ENCODE data around the gene CATSPERZ. TPM values are rescaled to one million over a fixed set of nuclear protein-coding genes. Genes with fewer than 3 reads are reported as not detected.

The CATSPERZ gene
- total RNA-seq, 1 donor from 2014 or later, result not detected

DNA sequence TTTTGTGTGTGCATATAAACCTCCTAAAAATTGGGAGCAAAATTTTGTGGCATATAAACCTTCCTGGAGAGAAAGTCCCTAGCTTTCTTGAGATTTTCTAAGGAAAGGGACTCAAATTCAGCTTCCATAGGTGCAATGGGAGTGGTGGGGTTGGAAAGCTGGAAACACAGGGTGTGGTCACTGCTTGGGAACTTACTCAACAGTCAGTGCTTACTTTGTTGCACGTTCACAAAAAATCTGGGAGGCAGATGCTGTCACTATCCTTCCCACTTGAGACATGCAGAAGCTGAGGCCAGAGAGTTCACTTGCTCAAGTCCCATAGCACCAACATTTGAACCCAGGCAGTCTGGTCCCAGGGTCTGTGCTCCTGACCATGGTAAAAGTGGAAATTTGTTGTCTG is 3.9 kb upstream of the CATSPERZ start:
- DNase-seq, result no peak
- Histone ChIP-seq H3K36me3 (no peaks in the 10 kb centered on the region), H3K27ac (replicated peaks) (no peak overlapping the region), H3K9me3 (replicated peaks) (no peaks in the 10 kb centered on the region), H3K27me3 (ENCODE audit: low read depth) (peaks cover 96% of the 10 kb centered on the region), H3K4me1 (peaks cover 40% of the 10 kb centered on the region), H3K4me3 (no peak overlapping the region)
- no peak for TF ChIP-seq CTCF (IDR thresholded peaks at IDR 0.05; ENCODE audit: borderline replicate concordance)
- intact Hi-C loops (cut with micrococcal nuclease), result no loop called here

DNA sequence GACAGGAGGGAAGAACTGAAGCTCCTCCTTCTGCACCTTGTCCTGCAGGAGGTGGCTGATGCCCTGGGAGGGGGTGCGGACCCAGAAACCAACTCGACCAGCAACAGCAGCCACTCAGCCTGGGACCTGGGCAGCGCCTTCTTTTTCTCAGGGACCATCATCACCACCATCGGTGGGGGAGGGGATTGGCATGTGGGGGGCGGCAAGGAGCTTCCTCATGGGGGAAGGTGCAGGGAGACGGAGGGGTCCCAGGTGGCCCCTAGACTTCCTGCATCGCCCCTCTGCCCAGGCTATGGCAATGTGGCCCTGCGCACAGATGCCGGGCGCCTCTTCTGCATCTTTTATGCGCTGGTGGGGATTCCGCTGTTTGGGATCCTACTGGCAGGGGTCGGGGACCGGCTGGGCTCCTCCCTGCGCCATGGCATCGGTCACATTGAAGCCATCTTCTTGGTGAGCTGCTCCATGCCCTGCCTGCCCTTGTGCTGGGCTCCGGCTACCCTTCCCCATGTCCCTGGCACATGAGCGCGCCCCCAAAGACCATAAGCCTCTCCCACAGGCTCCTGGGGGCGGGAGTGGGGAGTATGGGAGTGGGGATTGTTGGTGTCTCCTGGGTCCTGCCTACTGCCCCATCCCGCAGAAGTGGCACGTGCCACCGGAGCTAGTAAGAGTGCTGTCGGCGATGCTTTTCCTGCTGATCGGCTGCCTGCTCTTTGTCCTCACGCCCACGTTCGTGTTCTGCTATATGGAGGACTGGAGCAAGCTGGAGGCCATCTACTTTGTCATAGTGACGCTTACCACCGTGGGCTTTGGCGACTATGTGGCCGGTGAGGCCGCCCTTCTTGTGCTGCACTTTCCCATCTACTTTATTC is 3.1 kb upstream of the CATSPERZ start:
- Histone ChIP-seq H3K4me3 (no peak overlapping the region), H3K27me3 (ENCODE audit: low read depth) (peaks cover 88% of the 10 kb centered on the region), H3K9me3 (replicated peaks) (no peaks in the 10 kb centered on the region), H3K4me1 (peaks cover 35% of the 10 kb centered on the region), H3K36me3 (no peaks in the 10 kb centered on the region), H3K27ac (replicated peaks) (no peak overlapping the region)
- intact Hi-C loops (cut with micrococcal nuclease), result no loop called here
- no peak for TF ChIP-seq CTCF (IDR thresholded peaks at IDR 0.05; ENCODE audit: borderline replicate concordance)
- no peak for DNase-seq

DNA sequence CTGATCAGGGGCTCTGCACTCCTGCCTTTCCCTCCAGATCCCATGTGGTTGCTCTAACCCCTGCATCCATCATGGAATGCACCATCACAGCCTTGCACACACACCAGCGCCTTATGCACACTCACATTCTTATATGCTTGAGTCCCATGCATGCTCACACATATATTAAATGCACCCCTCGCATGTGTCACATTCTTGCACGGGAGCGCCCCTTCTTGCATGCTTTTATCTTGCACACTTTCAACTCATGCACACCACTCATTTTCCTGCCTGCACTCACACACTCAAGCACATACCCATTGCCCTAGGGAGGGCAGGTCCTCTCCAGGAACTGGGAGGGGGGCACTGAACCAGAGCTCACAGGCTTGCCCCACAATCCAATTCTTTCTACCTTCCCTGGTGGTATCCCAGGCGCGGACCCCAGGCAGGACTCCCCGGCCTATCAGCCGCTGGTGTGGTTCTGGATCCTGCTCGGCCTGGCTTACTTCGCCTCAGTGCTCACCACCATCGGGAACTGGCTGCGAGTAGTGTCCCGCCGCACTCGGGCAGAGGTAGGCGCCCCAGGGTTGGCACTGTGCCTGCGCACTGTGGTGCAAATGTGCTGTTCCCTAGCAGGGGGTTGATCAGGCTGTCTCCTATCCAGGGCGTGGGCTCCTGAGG is 2.3 kb upstream of the CATSPERZ start:
- H3K4me1 ChIP-seq, result peaks cover 28% of the 10 kb centered on the region
- intact Hi-C loops (cut with micrococcal nuclease), result no loop called here
- no peak for TF ChIP-seq CTCF (IDR thresholded peaks at IDR 0.05; ENCODE audit: borderline replicate concordance)
- no peaks in the 10 kb centered on the region for H3K36me3 ChIP-seq
- H3K4me3 ChIP-seq, result no peak overlapping the region
- no peak overlapping the region for H3K27ac ChIP-seq (replicated peaks)
- no peak for DNase-seq
- no peaks in the 10 kb centered on the region for H3K9me3 ChIP-seq (replicated peaks)
- H3K27me3 ChIP-seq (ENCODE audit: low read depth), result peaks cover 80% of the 10 kb centered on the region

DNA sequence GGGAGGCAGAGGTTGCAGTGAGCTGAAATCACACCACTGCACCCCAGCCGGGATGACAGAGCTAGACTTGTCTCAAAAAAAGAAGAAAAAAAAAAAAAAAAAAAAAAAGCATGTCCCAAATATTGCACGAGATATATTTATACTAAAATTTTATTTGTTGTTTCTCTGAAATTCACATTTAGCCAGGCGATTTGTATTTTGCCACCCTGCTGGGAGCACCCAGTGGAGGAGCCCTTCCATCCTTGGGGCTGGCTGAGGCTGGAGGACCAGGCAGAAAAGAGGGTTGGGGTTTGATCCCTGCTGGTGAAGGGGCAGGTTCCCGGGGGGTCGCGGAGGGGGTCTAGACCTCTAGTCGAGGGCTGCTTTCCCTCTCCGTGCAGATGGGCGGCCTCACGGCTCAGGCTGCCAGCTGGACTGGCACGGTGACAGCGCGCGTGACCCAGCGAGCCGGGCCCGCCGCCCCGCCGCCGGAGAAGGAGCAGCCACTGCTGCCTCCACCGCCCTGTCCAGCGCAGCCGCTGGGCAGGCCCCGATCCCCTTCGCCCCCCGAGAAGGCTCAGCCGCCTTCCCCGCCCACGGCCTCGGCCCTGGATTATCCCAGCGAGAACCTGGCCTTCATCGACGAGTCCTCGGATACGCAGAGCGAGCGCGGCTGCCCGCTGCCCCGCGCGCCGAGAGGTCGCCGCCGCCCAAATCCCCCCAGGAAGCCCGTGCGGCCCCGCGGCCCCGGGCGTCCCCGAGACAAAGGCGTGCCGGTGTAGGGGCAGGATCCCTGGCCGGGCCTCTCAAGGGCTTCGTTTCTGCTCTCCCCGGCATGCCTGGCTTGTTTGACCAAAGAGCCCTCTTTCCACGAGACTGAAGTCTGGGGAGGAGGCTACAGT is 952 bp upstream of the CATSPERZ start:
- peak overlapping the region; percentile 64 for H3K4me3 ChIP-seq
- H3K36me3 ChIP-seq, result no peaks in the 10 kb centered on the region
- no peak for TF ChIP-seq CTCF (IDR thresholded peaks at IDR 0.05; ENCODE audit: borderline replicate concordance)
- H3K27ac ChIP-seq (replicated peaks), result peak overlapping the region; percentile 40
- intact Hi-C loops (cut with micrococcal nuclease), result no loop called here
- H3K27me3 ChIP-seq (ENCODE audit: low read depth), result peaks cover 66% of the 10 kb centered on the region
- peaks cover 35% of the 10 kb centered on the region for H3K4me1 ChIP-seq
- H3K9me3 ChIP-seq (replicated peaks), result no peaks in the 10 kb centered on the region
- DNase-seq, result peak; percentile 70

All from left ventricle myocardium inferior (tissue), 1 donor.